Left renal cortex interstitium (tissue), 4 donors: ENCODE data around the gene L2HGDH. TPM values are rescaled to one million over a fixed set of nuclear protein-coding genes. Genes with fewer than 3 reads are reported as not detected.

ENCODE experiments used
- DNase-seq, 4 donors: peaks; one replicate each; pipeline ENCODE4 v3.0.0-alpha.2; 2013; ENCODE audit warnings: low read depth in 4 of 4, low spot score in 2 of 4, missing footprints in 1 of 4
- polyA plus RNA-seq, 4 donors: library from polyadenylated mRNA; unstranded; fragments of 120-200 nt; gene quantifications; one replicate each; pipeline ENCODE4 v1.2.1, GENCODE V29; 2013; ENCODE audit not compliant: insufficient read length in 4 of 4

The L2HGDH gene
- polyA plus RNA-seq, 4 donors = 8.8 to 12.9 (median 9.2) TPM

- DNase-seq = peak; percentile 72 to 88 (median 84)
Observed at GRCh38 chr14:50231475-50232275, 80.4 kb downstream of the L2HGDH start, which contains the start of gene SOS2. TSS of gene SOS2 (minus strand) at chr14:50231578. CDS start at chr14:50231283, 295 bp downstream.

GRCh38 chr14:50230701-50231474 is 81.1 kb downstream of the L2HGDH start:
- peak in 2 of 4 donors; percentile 56 to 67 for DNase-seq

DNA sequence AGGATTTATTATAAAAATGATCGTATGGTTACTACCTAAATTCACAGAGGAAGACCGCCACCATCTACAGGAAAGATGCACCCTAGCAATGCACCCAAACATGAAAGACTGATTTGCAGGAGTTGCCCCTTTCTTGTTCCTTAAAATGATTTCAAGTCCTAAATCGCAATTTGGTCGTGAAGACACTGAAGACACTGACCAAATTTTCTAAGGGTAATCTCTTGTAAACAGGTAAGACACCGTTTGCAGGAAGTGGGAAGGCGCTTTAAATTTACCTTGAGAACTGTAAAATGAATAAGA is 81.7 kb downstream of the L2HGDH start:
- no peak for DNase-seq

DNA sequence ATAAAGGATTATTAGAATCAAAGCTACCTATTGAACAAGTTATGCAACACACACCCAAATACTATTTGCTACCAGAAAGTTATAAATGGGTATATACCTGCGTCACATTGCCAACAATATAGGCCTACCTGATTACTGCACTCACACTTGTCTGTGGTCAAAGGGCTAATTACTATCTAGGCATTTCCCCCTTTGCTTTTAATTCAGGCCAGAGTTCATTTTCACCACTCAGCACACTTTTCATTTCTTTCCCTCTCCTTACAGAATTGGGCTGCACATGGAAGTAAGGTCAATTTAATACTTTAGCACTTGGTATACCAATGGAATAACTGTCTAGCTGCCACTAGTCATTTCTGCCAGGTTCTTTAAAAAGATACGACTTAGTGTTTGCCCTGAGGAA is 82.3 kb downstream of the L2HGDH start:
- DNase-seq = no peak

DNA sequence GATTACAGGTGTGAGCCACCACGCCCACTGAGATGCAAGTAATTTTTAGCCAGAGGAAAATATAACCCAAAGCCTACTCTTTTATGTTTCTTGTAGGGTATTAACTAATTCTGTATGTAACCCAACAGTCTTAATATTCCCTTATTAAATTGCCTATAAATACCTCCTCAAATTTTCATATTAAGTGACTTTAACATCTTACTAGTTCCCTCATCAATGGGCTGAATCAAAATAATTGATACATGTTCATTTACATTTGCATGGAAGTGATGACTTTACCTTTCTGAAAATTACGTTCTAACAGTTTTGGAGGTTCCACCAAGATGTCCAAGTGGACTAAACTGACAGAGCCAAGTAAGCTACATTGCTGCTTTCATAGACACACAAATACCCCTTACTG is 83.7 kb downstream of the L2HGDH start:
- DNase-seq = no peak

DNA sequence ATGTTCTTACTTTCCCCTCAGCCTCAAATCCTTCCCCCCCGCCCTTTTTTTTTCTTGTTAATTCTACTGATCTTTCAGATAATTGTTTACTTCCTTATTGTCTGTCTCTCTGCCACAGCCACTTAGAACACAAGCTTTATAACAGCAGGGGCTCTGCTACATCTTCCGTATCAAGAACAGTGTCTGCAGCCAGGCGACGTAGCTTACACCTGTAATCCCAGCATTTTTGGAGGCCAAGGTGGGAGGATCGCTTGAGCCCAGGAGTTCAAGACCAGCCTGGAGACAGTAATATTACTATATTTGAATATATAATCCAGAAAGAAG is 86.1 kb downstream of the L2HGDH start:
- no peak for DNase-seq

- peak in 2 of 4 donors; percentile 48 to 76 for DNase-seq
Observed at GRCh38 chr14:50225067-50225973, 86.7 kb downstream of the L2HGDH start.

DNA sequence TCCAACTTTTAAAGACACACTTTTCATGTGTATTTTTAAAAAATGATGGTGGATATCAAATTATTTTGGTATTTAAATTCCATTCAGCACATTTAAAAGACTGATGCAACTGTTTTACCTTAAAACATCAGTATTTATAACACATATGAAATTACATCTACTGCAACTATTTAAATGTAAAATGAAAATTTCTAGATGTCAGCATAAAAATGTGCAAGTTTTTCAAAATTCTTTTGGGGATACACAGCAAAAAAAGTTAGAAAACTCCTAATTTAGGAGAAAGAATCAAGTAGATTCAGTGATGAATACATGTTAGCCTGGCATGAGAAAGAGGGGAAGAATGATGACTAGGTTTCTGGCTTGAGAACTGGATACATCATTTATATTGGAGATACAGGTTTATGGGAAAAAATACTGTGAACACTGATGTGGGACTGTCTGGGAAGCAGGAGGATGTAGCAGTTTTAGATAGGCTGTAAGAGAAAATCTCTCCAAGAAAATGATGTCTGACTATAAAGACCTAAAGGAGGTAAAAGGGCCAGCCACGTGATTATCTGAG is 89.9 kb downstream of the L2HGDH start:
- DNase-seq = no peak

- no peak for DNase-seq
Observed at GRCh38 chr14:50218501-50218900, 93.5 kb downstream of the L2HGDH start.

DNA sequence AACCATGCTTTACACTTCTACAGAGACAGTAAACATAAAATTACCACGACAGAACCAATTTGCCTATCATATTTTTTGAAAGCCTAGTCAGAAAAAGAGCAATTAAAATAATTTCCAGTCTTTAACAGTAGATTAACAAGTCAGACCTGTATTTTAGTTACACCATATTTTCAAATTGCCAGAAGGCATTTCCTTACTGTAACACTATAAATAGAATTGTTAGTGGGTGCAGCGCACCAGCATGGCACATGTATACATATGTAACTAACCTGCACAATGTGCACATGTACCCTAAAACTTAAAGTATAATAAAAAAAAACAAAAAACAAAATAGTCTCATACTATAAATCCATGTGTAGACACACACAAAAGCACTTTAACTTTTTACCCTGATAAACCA is 96.6 kb downstream of the L2HGDH start:
- no peak for DNase-seq

- no peak for DNase-seq
Observed at GRCh38 chr14:50213795-50214194, 98.2 kb downstream of the L2HGDH start.

DNA sequence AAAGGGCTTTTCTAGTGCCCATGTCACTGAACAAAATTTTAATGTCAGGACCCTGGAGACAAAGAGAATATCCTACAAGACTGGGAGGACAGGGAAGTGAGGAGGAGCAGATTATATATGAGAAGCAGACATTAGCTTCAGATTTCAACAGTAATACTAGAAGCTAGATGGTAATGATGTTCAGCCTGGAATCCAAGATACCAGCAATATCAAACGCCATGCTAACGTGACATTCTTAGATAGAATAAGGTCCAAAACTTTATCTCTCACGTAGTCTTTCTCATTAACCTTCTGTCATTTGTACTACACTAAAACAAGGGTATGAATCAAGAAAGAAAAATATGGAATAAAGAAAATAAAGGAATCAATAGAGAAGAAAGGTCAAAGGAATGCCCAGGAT is 99.3 kb downstream of the L2HGDH start:
- DNase-seq = no peak

DNA sequence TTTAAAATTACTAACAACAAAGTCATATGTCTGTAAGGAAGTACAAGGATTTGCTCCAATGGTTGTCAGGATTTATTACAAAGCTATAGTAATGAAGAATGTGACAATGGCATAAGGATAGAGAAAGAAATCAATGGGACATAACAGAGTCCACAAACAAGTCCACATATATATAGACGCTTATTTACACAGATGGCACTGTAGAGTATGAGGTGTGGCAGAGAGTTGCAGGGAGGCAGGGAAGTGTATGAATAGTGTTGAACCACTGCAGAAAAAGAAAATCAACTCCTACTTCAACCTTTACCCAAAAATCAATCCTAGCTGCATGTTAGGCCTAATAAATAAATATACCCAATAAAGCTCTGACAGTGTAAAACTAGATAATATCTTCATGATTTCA is 102.0 kb downstream of the L2HGDH start:
- DNase-seq = no peak

GRCh38 chr14:50198499-50198898 is 113.5 kb downstream of the L2HGDH start:
- no peak for DNase-seq

DNA sequence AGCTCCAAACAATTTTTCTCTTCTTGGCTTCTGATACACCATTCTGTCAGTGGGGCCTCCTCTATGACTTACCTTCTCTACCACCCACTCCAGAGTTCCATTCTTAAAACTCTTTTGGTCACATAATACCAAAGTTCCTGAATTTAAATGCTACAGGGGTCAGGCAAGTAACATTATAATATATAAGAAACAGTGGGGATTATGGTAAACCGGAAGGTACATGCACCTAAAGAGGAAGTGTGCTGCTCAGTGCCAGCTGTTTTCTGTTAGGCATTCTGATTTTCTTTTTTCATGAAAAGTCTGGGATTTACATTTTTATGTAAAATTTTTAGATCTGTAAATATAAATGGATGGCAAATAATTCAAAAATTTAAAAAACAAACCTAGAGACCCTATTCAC is 120.5 kb downstream of the L2HGDH start:
- no peak for DNase-seq

Other genes with a start within 250 kb of the L2HGDH start
- 10 to 100 TPM; 13.3 to 21.2 (median 14.7) TPM for gene VCPKMT, start 195.7 kb downstream of the L2HGDH start, polyA plus RNA-seq
- 10 to 100 TPM; 34.7 to 41.5 (median 38.3) TPM for gene SOS2, start 80.7 kb downstream of the L2HGDH start, polyA plus RNA-seq
- gene DMAC2L, start 95 bp upstream of the L2HGDH start, polyA plus RNA-seq = 10 to 100 TPM; 18.0 to 34.9 (median 25.8) TPM
- gene CDKL1, start 84.7 kb upstream of the L2HGDH start, polyA plus RNA-seq = 10 to 100 TPM in 1 of 4 donors, 1 to 10 TPM in 3; 6.7 to 15.4 (median 7.6) TPM
- 10 to 100 TPM; 45.2 to 62.3 (median 52.2) TPM for gene MAP4K5, start 220.3 kb upstream of the L2HGDH start, polyA plus RNA-seq
- gene ATL1, start 247.9 kb upstream of the L2HGDH start, polyA plus RNA-seq = 10 to 100 TPM in 1 of 4 donors, 1 to 10 TPM in 3; 6.8 to 10.1 (median 8.5) TPM